ENCODE results near the gene CIAPIN1.

Gene CIAPIN1

GRCh38 chr16:57447186-57447962, at the start of gene CIAPIN1, which contains the start of gene COQ9:
Gene CIAPIN1, minus strand, starts transcription at chr16:57447385. Its CDS starts 6,457 bp downstream, at chr16:57440928.
Gene COQ9, plus strand, starts transcription at chr16:57447479. Its CDS starts 27 bp downstream, at chr16:57447506.
- peak; percentile 88 for DNase-seq (ENCODE audit: low read depth)

GRCh38 chr16:57493767-57494166, 46.6 kb upstream of the CIAPIN1 start:
- DNase-seq (ENCODE audit: low read depth) = no peak

- no peak for DNase-seq (ENCODE audit: low read depth)
These were observed 42.0 kb upstream of the CIAPIN1 start for GRCh38 chr16:57489229-57489628.

- DNase-seq (ENCODE audit: low read depth) = no peak
These were observed 40.0 kb upstream of the CIAPIN1 start for GRCh38 chr16:57486858-57487834.

GRCh38 chr16:57485916-57486857, 39.0 kb upstream of the CIAPIN1 start, which contains the start of gene DOK4:
Gene DOK4, minus strand, starts transcription at chr16:57486493. Its CDS starts 6,986 bp downstream, at chr16:57479507.
- peak; percentile 76 for DNase-seq (ENCODE audit: low read depth)

- DNase-seq (ENCODE audit: low read depth) = no peak
These were observed 38.1 kb upstream of the CIAPIN1 start for GRCh38 chr16:57485091-57485915.

GRCh38 chr16:57484515-57485005, 37.4 kb upstream of the CIAPIN1 start:
- no peak for DNase-seq (ENCODE audit: low read depth)

GRCh38 chr16:57483725-57484514, 36.7 kb upstream of the CIAPIN1 start:
- no peak for DNase-seq (ENCODE audit: low read depth)

GRCh38 chr16:57482845-57483545, 35.8 kb upstream of the CIAPIN1 start:
- DNase-seq (ENCODE audit: low read depth) = no peak

GRCh38 chr16:57481421-57481820, 34.2 kb upstream of the CIAPIN1 start:
- no peak for DNase-seq (ENCODE audit: low read depth)

GRCh38 chr16:57480754-57481230, 33.6 kb upstream of the CIAPIN1 start:
- DNase-seq (ENCODE audit: low read depth) = no peak

GRCh38 chr16:57479976-57480753, 33.0 kb upstream of the CIAPIN1 start:
- DNase-seq (ENCODE audit: low read depth) = no peak

- no peak for DNase-seq (ENCODE audit: low read depth)
These were observed 32.2 kb upstream of the CIAPIN1 start for GRCh38 chr16:57479205-57479975.

GRCh38 chr16:57478396-57479204, 31.4 kb upstream of the CIAPIN1 start:
- DNase-seq (ENCODE audit: low read depth) = no peak

GRCh38 chr16:57477531-57478202, 30.5 kb upstream of the CIAPIN1 start:
- no peak for DNase-seq (ENCODE audit: low read depth)

All from activated T-cell treated with anti-CD3 and anti-CD28 coated beads for 24 hours (primary cell).